Body of pancreas (tissue), 4 donors: ENCODE data around the gene PRR7. TPM values are rescaled to one million over a fixed set of nuclear protein-coding genes. Genes with fewer than 3 reads are reported as not detected.

Source experiments
- ATAC-seq: fragments of 150-250 bp; one replicate; pipeline ENCODE4 v1.9.1; 2016
- DNase-seq, 4 donors: peaks; one replicate each; pipeline ENCODE4 v3.0.0-alpha.2; 2019
- H3K27ac ChIP-seq, 4 donors: fragments of 200-600 bp; sonication (generic); 1 replicate in 3 of 4; 2 replicates in 1 of 4; pipeline versions ENCODE4 v1.5.1 to v1.6.1; 2016 to 2019; ENCODE audit warnings: mild to moderate bottlenecking in 1 of 4, mixed read lengths in 1 of 4, moderate library complexity in 1 of 4
- H3K27me3 ChIP-seq, 2 donors: fragments of 200-600 bp; sonication (generic); one replicate each; pipeline ENCODE4 v1.6.0; 2016; ENCODE audit warnings: mild to moderate bottlenecking in 1 of 2
- H3K36me3 ChIP-seq, 2 donors: fragments of 200-600 bp; sonication (generic); replicated peaks in 1 of 2; 2 replicates each; pipeline ENCODE4 v1.5.1; 2016; ENCODE audit warnings: low read depth in 2 of 2; ENCODE audit not compliant: insufficient read depth in 1 of 2
- H3K4me1 ChIP-seq: fragments of 200-600 bp; sonication (generic); one replicate; pipeline ENCODE4 v1.6.0; 2016
- H3K4me3 ChIP-seq, 2 donors: fragments of 200-600 bp; sonication (generic); 1 replicate in 1 of 2; 2 replicates in 1 of 2; pipeline ENCODE4 v1.5.1; 2016 to 2019
- H3K9me3 ChIP-seq, 3 donors: fragments of 200-600 bp; sonication (generic); 1 replicate in 2 of 3; 2 replicates in 1 of 3; pipeline ENCODE4 v1.5.1; 2016
- CTCF ChIP-seq, 7 experiments: fragments of 450-650 bp in 4 of 7; fragments of 200-600 bp in 3 of 7; sonication (generic) in 3 of 7; IDR thresholded peaks; one replicate each; pipeline ENCODE4 v1.5.1; 2016 to 2019; ENCODE audit warnings: antibody characterized with exemption in 7 of 7
- POLR2A ChIP-seq, 3 donors: fragments of 450-650 bp; IDR thresholded peaks; one replicate each; pipeline ENCODE4 v1.6.1; 2016; ENCODE audit warnings: antibody characterized with exemption in 3 of 3, mild to moderate bottlenecking in 2 of 3
- WGBS, 2 donors: methylation state at CpG; one replicate each; pipeline ENCODE4 v1.1.5; 2017; 5-methylcytosine and 5-hydroxymethylcytosine counted together
- intact Hi-C: fragments of 100-400 bp; cut with DNase I; formaldehyde crosslinking; loops from one replicate; pipeline ENCODE4 v1.15.1; 2023
- total RNA-seq, 2 donors: library from RNA; depleted of rRNA; stranded (reverse); fragments of >200 nt; gene quantifications; one replicate each; pipeline ENCODE4 v1.1.0, GENCODE V29; 2016

Gene PRR7
- total RNA-seq, 2 donors from 2014 or later, result 0.78 to 1.3 TPM

DNA sequence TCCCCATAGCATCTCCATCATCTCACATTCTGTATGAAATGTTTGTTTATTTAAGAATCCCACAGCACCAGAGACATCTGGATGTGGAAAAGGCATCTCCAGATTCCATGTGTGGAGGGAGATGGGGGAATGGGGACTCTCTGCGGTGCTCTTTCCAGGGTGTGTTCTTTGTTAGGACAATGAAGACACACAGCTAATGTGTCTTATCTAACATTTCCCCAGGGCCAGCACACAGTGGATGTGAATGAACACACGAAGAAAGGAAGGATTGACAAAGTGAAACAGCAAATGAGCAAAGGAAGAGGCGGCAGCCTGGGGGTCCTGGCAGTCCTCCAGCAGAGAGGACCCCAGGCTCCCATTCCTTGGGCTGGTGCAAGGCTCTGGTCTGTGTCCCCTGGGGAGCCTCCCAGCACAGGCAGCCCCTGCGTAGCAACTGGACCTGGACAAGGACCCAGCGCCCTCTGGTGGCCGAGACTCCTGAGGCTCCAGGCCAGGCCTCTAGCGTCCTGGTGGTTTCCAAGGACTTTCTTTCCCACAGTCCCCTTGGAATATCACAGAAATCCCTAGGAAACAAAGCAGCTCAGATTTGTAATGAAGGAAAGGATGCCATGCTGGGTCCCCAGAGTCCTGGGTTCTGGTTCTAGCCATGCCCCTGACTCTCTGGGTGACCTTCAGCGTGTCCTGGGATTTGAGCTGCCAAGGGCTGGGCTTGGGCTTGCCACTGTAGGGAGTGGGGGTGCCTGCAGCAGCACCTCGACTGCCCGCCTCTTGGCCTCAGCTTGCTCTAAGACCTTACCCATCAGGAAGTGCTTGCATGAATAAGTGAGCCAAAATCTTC is 54.3 kb downstream of the PRR7 start:
- Histone ChIP-seq H3K9me3 (no peaks in the 10 kb centered on the region), H3K27ac (no peak overlapping the region), H3K27me3 (no peaks in the 10 kb centered on the region), H3K36me3 (no peaks in the 10 kb centered on the region), H3K4me3 (no peak overlapping the region), H3K4me1 (peaks cover 24% of the 10 kb centered on the region)
- 13 to 31% methylated on average over 4 to 10 of the region's 10 CpGs for WGBS, 2 donors
- ATAC-seq (peak; percentile 36), DNase-seq (peak; percentile 90 to 95 (median 92))
- intact Hi-C loops, result loop anchor here (5.0 kb wide), 1 partner anchor 114 kb away; no protein-coding TSS in a partner anchor
- peak; percentile 86 to 95 (median 90) for TF ChIP-seq CTCF (IDR thresholded peaks at IDR 0.05)
- no peak for TF ChIP-seq POLR2A (IDR thresholded peaks at IDR 0.05)

DNA sequence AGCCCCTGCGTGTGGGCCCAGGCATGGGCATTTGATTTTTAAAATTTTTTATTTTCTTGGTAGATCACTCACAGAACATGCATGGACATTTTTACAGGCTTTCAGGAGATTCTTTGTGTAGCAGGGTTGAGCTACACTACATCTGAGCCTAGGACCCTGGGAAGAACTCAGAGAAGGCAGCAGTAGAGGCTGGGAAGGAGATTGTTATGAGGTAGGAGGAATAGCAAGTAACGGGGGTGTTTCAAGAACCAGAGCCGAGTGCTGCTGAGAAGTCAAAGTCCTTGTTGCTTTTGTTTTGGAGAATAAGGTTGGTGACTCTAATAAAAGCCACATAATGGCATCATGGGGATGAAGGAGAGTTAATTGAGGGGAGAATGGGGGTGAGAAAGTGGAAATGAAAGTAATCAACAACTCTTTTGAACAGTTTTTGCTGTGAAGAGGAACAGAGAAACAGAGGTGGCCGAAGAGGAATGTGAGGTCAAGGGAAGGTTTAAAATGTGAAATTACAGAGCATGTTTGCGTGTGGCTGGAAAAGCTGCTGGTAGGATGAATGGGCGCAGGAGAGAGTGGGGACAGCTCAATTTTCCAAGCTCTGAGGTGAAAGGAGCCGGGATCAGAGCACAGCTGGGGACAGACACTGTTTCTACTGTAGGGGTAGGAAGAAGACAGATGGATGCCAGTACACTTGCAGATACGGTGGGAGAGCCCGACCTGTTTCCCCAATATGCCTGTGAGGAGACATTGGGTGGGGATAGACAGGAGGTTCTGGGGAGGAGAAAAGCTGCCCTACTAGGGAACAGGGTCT is 55.5 kb downstream of the PRR7 start:
- WGBS, 2 donors, result 55 to 57% methylated on average over 9 of the region's 9 CpGs
- ATAC-seq (no peak), DNase-seq (no peak)
- no peaks in the 10 kb centered on the region for H3K27me3 ChIP-seq
- no peak for TF ChIP-seq POLR2A (IDR thresholded peaks at IDR 0.05)
- TF ChIP-seq CTCF (IDR thresholded peaks at IDR 0.05), result no peak
- no peak overlapping the region for H3K27ac ChIP-seq
- no peak overlapping the region for H3K4me3 ChIP-seq
- no peaks in the 10 kb centered on the region for H3K9me3 ChIP-seq
- intact Hi-C loops, result loop anchor here (5.0 kb wide), 1 partner anchor 115 kb away; no protein-coding TSS in a partner anchor
- H3K4me1 ChIP-seq, result peaks cover 12% of the 10 kb centered on the region
- H3K36me3 ChIP-seq, result no peaks in the 10 kb centered on the region

GRCh38 chr5:177502886-177503285 is 56.3 kb downstream of the PRR7 start:
- H3K27me3 ChIP-seq, result no peaks in the 10 kb centered on the region
- TF ChIP-seq CTCF (IDR thresholded peaks at IDR 0.05), result no peak
- TF ChIP-seq POLR2A (IDR thresholded peaks at IDR 0.05), result no peak
- H3K36me3 ChIP-seq, result no peaks in the 10 kb centered on the region
- WGBS, 2 donors, result 70 to 79% methylated on average over 16 of the region's 16 CpGs
- no peak for ATAC-seq
- no peak for DNase-seq
- H3K4me1 ChIP-seq, result peaks cover 13% of the 10 kb centered on the region
- no peaks in the 10 kb centered on the region for H3K9me3 ChIP-seq
- intact Hi-C loops, result loop anchor here (5.0 kb wide), 1 partner anchor 116 kb away; no protein-coding TSS in a partner anchor
- no peak overlapping the region for H3K4me3 ChIP-seq
- H3K27ac ChIP-seq, result no peak overlapping the region

- DNase-seq (no peak), ATAC-seq (no peak)
- no peak overlapping the region for H3K27ac ChIP-seq
- no peak for TF ChIP-seq CTCF (IDR thresholded peaks at IDR 0.05)
- TF ChIP-seq POLR2A (IDR thresholded peaks at IDR 0.05), result no peak
- H3K27me3 ChIP-seq, result no peaks in the 10 kb centered on the region
- H3K4me1 ChIP-seq, result peaks cover 6% of the 10 kb centered on the region
- 73 to 78% methylated on average over 8 to 23 of the region's 24 CpGs for WGBS, 2 donors
- intact Hi-C loops, result loop anchor here (5.0 kb wide), 1 partner anchor 116 kb away; no protein-coding TSS in a partner anchor
- no peaks in the 10 kb centered on the region for H3K36me3 ChIP-seq
- H3K9me3 ChIP-seq, result no peaks in the 10 kb centered on the region
- no peak overlapping the region for H3K4me3 ChIP-seq
Observed at GRCh38 chr5:177503351-177504085, 56.9 kb downstream of the PRR7 start.
